Esophagus mucosa (tissue), 1 donor: Measurements from ENCODE around the gene NPR2. TPM values are rescaled to one million over a fixed set of nuclear protein-coding genes. Genes with fewer than 3 reads are reported as not detected.

ENCODE experiments used
- ATAC-seq: fragments of 200-7000 bp; cut with Tn5 transposase; one replicate; pipeline ENCODE4 v1.9.1; 2020
- total RNA-seq: library from RNA; stranded (reverse); gene quantifications from one replicate; pipeline ENCODE4 v1.2.4, GENCODE V29; 2023
- donor health status: DM: yes; HTN: yes; CAD: no.

NPR2 gene
- total RNA-seq, 1 donor from 2014 or later, result 1.3 TPM

- no peak for ATAC-seq
These were observed 24.4 kb upstream of the NPR2 start for GRCh38 chr9:35766997-35767396.

- no peak for ATAC-seq
These were observed 23.9 kb upstream of the NPR2 start for GRCh38 chr9:35767458-35767857.

DNA sequence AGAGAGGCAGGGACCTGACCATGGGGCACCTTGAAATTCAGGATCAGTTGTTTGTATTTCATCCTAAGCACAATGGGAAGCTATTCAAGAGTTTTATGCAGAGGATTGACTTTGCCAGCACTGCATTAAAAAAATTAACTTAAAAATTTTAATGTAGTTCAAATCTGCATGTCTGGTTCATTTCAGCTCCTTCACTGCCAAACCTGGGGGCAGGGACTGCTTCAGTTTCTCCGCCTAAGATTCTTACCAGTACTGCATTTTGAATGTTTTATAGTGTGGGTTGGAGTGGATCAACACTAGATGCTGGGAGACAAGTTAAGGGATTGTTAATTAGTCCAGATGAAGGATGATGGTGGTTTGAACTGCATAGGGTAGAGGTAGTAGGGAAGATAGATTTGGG lies 21.6 kb upstream of the NPR2 start:
- no peak for ATAC-seq

DNA sequence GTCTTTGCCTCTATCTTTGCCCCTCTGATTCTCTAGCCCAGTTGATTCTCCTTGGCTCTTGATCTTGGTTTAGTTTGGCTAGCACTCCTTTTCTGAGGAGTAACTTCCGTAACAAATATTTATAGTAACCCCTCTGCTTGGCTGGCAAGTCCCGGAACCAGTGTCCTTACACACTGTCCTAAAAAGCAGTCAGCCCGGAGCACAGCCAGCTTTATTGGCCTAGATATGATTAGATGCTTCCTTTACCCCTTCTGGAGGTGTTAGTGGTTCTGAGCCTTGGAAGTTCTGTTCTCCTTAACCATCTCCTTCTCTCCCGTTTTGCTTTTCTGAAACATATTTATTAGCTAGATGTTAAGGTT lies 20.3 kb upstream of the NPR2 start:
- no peak for ATAC-seq

DNA sequence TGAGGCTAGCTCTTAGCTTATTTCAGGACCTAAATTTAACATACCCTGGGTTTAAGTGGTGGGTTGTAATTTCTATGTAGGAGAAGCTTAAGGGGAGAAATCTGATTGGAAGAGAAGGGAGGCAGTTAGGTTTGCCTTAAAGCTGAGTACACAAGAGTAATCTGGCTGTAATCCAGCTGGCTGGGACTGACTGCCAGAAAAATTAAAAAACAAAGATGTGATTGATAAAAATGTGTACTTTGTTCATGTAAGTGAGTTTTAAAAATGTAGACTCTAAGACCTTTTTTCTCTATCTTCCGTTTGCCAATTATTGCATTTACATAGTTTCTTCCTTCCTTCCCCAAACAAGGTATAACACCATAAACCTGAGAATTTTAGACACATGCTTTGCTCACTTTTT lies 19.9 kb upstream of the NPR2 start:
- ATAC-seq, result no peak

DNA sequence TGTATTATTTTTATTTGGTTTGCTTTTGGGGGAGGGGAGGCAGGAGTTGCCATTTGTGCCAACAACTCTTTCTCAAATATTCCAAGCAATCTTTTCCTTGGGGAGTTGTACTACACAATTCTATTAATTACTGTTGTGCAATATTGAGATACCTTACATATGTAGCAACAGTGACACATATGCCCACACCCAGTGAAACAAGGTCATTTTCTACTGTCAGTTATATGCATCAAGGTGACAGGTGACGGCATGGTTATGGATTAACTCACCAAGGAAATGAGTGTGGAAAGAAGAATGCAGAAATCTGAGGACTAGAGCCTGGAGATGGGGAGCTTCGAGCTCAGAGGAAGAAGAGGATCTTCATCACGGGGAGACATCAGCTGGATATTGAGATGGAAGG lies 19.4 kb upstream of the NPR2 start:
- peak; percentile 95 for ATAC-seq

GRCh38 chr9:35774907-35775635 lies 16.3 kb upstream of the NPR2 start:
- no peak for ATAC-seq

DNA sequence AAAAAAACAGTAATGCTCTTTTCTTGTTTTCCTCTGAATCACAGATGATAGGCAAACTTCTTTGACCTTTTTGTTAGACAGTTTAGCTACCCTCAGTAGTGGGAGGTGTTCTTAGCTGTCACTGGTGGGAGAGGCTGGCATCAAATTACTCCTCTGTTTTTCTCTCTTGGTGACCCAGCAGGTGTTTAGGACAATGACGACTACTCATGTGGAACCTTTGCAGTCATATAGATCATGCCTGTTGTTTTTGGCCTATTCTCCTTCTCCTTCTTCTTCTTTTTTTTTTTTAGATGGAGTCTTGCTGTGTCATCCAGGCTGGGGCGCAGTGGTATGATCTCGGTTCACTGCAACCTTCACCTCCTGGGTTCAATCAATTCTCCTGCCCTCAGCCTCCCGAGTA lies 15.4 kb upstream of the NPR2 start:
- no peak for ATAC-seq

DNA sequence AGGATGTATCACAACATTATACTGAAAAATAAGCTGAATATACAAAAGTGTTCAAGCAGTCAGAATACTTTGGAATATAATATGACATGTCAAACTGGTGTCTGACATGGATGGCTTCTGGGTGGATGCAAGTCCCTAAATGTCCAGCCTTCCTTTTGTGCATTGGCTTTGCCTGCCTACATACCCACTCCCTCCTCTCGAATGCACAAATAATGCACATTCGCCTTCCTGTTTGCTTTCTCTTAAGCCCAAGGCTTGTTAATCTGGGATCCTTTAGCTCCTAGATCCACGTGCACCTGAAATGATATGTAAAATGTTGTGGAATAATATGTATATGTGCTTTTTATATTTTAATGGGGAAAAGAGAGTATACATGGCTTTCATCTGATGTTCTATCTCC lies 12.9 kb upstream of the NPR2 start:
- ATAC-seq, result no peak

DNA sequence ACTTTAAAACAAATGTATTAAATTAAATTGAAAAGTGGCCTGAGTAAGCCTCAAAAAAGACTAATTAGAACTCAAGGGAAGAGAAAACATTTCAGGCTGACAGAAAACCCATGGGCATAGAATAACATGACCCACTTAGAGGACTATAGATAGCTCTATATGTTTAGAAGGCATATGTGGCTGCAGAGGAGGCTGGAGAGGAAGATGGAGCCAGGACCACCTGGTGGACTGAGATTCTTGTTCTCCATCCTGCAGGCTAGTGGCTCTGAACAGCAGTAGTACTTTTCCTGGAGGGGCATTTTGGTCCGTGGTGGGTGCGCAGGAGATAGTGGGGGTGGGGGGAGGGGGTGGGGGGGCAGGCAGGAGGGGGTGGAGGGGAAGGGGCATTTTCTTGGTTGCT lies 10.3 kb upstream of the NPR2 start:
- no peak for ATAC-seq

DNA sequence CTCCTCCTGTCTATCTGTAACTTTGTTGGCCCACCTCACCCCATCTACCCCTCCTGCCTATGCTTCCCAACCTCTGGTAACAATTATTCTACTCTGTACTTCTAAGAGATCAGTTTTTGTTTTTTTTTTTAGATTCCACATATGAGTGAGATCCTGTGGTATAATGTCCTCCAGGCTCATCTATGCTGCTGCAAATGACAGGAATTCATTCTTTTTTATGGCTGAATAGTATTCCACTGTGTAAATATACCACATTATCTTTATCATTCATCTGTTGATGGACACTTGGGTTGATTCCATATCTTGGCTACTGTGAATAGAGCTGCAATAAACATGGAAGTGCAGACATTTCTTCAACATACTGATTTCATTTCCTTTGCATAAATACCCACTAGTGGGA lies 8.0 kb upstream of the NPR2 start:
- ATAC-seq, result no peak

- ATAC-seq, result no peak
These were observed 1.9 kb upstream of the NPR2 start for GRCh38 chr9:35789541-35789940.

DNA sequence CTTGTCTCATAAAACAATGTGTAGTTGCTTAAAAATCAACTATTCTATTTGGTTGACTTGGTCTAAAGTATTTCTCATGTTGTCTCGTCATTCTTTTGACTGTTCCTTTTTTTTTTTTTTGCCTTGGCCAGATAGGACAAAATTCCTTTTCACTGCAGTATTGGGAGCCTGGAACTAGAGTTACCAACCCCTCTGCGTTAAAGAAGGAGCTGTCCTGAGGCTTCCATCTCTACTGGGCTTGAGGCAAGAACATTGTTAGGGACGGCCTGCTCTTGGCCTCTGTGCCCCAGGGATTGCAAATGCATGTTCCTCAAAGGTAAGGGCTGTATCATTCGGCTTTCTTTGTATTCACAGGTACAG lies 1.4 kb upstream of the NPR2 start:
- no peak for ATAC-seq

- peak; percentile 81 for ATAC-seq
These were observed 750 bp upstream of the NPR2 start for GRCh38 chr9:35790385-35791296.

- ATAC-seq, result no peak
These were observed 828 bp downstream of the NPR2 start for GRCh38 chr9:35792024-35792813.

DNA sequence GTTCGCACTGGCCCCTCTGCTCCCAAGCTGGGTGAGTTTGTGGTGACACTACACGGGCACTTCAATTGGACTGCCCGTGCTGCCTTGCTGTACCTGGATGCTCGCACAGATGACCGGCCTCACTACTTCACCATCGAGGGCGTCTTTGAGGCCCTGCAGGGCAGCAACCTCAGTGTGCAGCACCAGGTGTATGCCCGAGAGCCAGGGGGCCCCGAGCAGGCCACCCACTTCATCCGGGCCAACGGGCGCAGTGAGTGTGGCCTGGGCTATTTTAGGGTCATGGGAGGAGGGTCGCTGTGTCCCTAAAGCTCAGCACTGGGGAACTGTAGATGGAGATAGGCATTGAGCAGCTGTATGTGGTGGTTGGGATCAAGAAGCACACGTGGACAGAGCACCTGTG lies 1.4 kb downstream of the NPR2 start:
- ATAC-seq, result no peak

GRCh38 chr9:35793461-35793860 lies 2.1 kb downstream of the NPR2 start:
- no peak for ATAC-seq

DNA sequence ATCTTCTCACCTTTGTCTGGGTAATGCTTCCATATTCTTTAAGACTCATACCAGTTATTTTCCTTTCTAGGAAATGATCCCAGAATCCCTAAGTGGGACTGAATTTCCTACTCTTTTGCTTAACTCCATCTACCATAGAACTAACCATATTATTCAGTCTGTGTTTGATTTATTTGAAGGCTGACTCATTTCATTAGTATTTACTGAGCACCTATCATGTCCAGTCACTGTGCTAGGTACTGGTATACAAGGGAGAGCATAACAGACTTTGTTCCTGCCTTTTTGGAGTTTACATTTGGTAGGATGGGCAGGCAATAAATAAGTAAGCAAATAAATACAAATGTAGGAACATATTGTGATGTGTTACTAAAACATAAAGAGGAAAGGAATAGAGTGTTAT lies 4.3 kb downstream of the NPR2 start:
- no peak for ATAC-seq

DNA sequence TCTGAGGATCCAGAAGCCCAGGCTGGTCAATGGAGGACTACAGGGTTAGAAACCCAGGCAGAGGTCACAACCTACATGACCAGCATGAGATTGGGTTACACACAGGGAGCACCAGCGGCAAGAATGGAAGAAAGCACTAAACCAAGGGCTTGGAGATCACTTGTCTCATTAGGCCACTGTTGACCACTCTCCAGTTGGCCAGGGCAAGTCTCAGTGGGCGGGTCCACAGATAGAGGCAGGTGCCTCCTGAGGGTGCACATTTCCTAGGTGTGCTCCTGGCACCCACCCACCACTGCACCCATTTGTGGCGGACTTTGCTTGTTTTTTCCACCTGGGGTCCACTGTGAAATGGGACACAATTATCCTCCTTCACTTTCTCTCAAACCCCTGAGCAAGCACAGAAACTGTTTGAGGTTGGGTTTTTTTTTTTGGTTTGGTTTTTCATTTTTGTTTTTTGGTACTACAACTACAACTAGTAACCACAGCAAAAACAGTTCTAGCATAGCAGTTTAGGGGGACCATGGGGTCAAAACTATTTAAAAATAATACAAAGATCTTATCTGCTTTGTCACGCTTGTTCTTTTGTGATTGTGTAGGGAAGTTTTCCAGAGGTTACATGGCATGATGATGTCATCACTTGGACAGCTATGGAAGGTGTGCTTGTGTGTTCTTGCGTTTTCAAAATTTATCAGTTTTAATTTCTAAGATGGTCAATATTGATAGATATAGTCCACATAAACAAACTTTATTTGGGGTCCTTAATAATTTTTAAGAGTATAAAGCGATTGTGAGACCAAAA lies 6.1 kb downstream of the NPR2 start:
- ATAC-seq, result no peak

DNA sequence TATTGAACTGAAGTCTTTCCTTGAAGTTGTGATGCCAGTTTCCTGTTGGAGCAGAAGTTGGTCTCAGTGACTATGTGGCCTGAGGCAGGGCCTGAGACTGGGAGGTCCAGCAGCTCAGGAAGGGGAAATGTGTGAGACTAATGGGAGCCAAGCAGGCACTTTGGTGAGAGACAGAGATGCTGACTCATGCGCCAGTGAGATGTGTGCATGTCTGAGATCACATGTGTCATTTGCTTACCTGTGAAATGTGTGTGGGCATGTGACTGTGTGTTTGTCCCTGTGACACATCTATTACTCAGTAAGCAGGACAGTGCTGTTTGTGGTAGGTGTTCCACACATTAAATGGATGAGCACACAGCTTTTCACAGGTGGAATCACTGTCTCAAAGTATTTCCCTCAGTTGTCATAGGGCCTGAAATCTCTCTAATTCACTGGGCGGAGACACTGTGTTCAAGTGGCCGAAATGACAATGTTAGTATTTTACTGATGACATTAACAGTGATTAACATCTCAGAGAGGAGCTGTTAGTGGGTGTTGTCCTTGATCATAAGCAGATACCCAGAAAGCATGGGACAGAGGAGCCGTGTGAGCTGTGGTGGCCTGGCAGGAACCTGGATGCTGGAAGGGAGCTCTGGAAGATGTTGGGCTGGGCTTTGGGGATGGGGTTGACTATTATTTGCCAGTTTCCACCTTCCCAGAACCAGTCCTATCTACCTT lies 7.4 kb downstream of the NPR2 start:
- peak; percentile 97 for ATAC-seq

DNA sequence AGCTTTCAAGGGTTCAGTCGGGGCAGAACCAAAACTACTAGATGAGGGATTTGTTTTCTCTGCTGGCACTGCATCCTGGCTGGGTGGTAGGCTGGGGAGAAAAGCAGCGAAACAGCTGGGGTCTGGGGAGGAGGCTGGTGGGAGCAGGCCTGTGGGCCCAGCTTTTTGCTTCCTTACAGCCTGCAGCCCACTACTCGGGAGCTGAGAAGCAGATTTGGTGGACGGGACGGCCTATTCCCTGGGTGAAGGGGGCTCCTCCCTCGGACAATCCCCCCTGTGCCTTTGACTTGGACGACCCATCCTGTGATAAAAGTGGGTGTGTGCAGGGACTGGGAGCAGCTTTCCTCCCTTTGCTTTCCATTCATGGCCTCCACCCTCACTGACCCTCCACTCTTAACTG lies 9.1 kb downstream of the NPR2 start:
- ATAC-seq, result no peak
